GM23338 (cell line): Measurements from ENCODE around the gene SRPK2. TPM values are rescaled to one million over a fixed set of nuclear protein-coding genes. Genes with fewer than 3 reads are reported as not detected.

ENCODE experiments used
- ATAC-seq: fragments of 200-7000 bp; cut with Tn5 transposase; 3 replicates; pipeline ENCODE4 v1.9.1; 2020
- DNase-seq: peaks from one replicate; pipeline ENCODE4 v3.0.0-alpha.2; 2015; ENCODE audit warnings: low spot score
- H2AFZ ChIP-seq: fragments of 200-600 bp; sonication (generic); 2 replicates; pipeline ENCODE4 v1.8.0; 2016; ENCODE audit warnings: antibody characterized with exemption, mild to moderate bottlenecking, moderate library complexity
- H3F3A ChIP-seq: fragments of 200-600 bp; sonication (generic); replicated peaks from 2 replicates; pipeline ENCODE4 v1.8.0; 2017; ENCODE audit warnings: antibody characterized with exemption, mixed run types, low read depth
- H3K27ac ChIP-seq: fragments of 200-600 bp; sonication (generic); 2 replicates; pipeline ENCODE4 v1.6.1; 2016; ENCODE audit warnings: low read depth
- H3K27me3 ChIP-seq: fragments of 200-600 bp; sonication (generic); 2 replicates; pipeline ENCODE4 v1.8.0; 2016; ENCODE audit warnings: mild to moderate bottlenecking, mixed run types, moderate library complexity; ENCODE audit not compliant: insufficient read depth
- H3K36me3 ChIP-seq: fragments of 200-600 bp; sonication (generic); 2 replicates; pipeline ENCODE4 v1.8.0; 2016; ENCODE audit warnings: mild to moderate bottlenecking; ENCODE audit not compliant: insufficient read depth
- H3K4me1 ChIP-seq: fragments of 200-600 bp; sonication (generic); 2 replicates; pipeline ENCODE4 v1.8.0; 2016; ENCODE audit warnings: mild to moderate bottlenecking, moderate library complexity; ENCODE audit not compliant: insufficient read depth
- H3K4me2 ChIP-seq: fragments of 200-600 bp; sonication (generic); 2 replicates; pipeline ENCODE4 v1.7.1; 2017; ENCODE audit warnings: mixed run types
- H3K4me3 ChIP-seq: fragments of 200-600 bp; sonication (generic); 2 replicates; pipeline ENCODE4 v1.6.1; 2016; ENCODE audit warnings: mixed run types
- H3K79me2 ChIP-seq: fragments of 200-600 bp; sonication (generic); replicated peaks from 2 replicates; pipeline ENCODE4 v1.8.0; 2017; ENCODE audit warnings: mild to moderate bottlenecking; ENCODE audit not compliant: insufficient read depth
- H3K9me2 ChIP-seq: fragments of 200-600 bp; sonication (generic); 2 replicates; pipeline ENCODE4 v1.8.0; 2017; ENCODE audit not compliant: insufficient read depth
- H4K20me1 ChIP-seq: fragments of 200-600 bp; sonication (generic); replicated peaks from 2 replicates; pipeline ENCODE4 v1.8.0; 2017; ENCODE audit warnings: mild to moderate bottlenecking; ENCODE audit not compliant: insufficient read depth
- H3K27ac Mint-ChIP-seq: 2 replicates; pipeline ENCODE4 v1.8.0; 2020; ENCODE audit warnings: inconsistent platforms, mild to moderate bottlenecking, moderate library complexity, mixed read lengths
- H3K27me3 Mint-ChIP-seq: 3 replicates; pipeline ENCODE4 v1.8.0; 2022; ENCODE audit warnings: low read depth, mild to moderate bottlenecking, moderate library complexity, mixed read lengths, inconsistent platforms; ENCODE audit not compliant: insufficient read depth, poor library complexity
- H3K36me3 Mint-ChIP-seq: 3 replicates; pipeline ENCODE4 v1.8.0; 2021; ENCODE audit warnings: low read depth, mild to moderate bottlenecking, inconsistent platforms, moderate library complexity, mixed read lengths
- H3K4me1 Mint-ChIP-seq: 3 replicates; pipeline ENCODE4 v1.8.0; 2020; ENCODE audit warnings: mild to moderate bottlenecking, inconsistent platforms, mixed read lengths
- H3K4me3 Mint-ChIP-seq: 3 replicates; pipeline ENCODE4 v1.8.0; 2021; ENCODE audit warnings: moderate library complexity, mild to moderate bottlenecking, inconsistent platforms, mixed read lengths
- H3K9me3 Mint-ChIP-seq: 3 replicates; pipeline ENCODE4 v1.8.0; 2020; ENCODE audit warnings: moderate library complexity, mild to moderate bottlenecking, inconsistent platforms, mixed read lengths
- CREB1 ChIP-seq: fragments of 250-450 bp; sonication (Bioruptor Pico); IDR thresholded peaks from 2 replicates; pipeline ENCODE4 v1.5.0; 2020; ENCODE audit warnings: low read depth, mild to moderate bottlenecking, moderate library complexity
- EZH2 ChIP-seq: fragments of 200-600 bp; sonication (generic); IDR thresholded peaks from one replicate; pipeline ENCODE4 v1.8.0; 2017; ENCODE audit warnings: antibody characterized with exemption, mild to moderate bottlenecking, low read depth; ENCODE audit not compliant: unreplicated experiment
- EZH2phosphoT487 ChIP-seq: fragments of 200-600 bp; sonication (generic); IDR thresholded peaks from one replicate; pipeline ENCODE4 v1.8.1; 2018; ENCODE audit warnings: antibody characterized with exemption; ENCODE audit not compliant: unreplicated experiment
- JUNB ChIP-seq: IDR thresholded peaks from one replicate; pipeline ENCODE4 v1.6.1; 2016; ENCODE audit warnings: antibody characterized with exemption; ENCODE audit not compliant: unreplicated experiment
- NANOG ChIP-seq: IDR thresholded peaks from 2 replicates; pipeline ENCODE4 v1.6.1; 2016; ENCODE audit warnings: antibody characterized with exemption, borderline replicate concordance
- POLR2AphosphoS5 ChIP-seq: IDR thresholded peaks from 2 replicates; pipeline ENCODE4 v1.6.1; 2016; ENCODE audit warnings: antibody characterized with exemption, low read depth
- STAT1 ChIP-seq: IDR thresholded peaks from one replicate; pipeline ENCODE4 v1.6.1; 2016; ENCODE audit warnings: antibody characterized with exemption; ENCODE audit not compliant: unreplicated experiment
- ZNF114 ChIP-seq: fragments of 250-450 bp; sonication (Bioruptor Pico); IDR thresholded peaks from 2 replicates; pipeline ENCODE4 v1.5.0; 2020; ENCODE audit warnings: mild to moderate bottlenecking, moderate library complexity
- ZNF331 ChIP-seq: fragments of 250-450 bp; sonication (Bioruptor Pico); IDR thresholded peaks from 2 replicates; pipeline ENCODE4 v1.5.0; 2020; ENCODE audit warnings: low read depth, mild to moderate bottlenecking, moderate library complexity
- polyA plus RNA-seq: library from polyadenylated mRNA; unstranded; fragments of >200 nt; fragmentation: Nextera tagmentation; extraction: Ambion mirVana; gene quantifications from 2 replicates; pipeline ENCODE4 v1.2.1, GENCODE V29; 2016
- total RNA-seq: library from RNA; depleted of rRNA; stranded (reverse); fragments of >200 nt; shearing (Covaris generic); gene quantifications from 2 replicates; pipeline ENCODE4 v1.2.3, GENCODE V29; 2014
- TF ChIP-seq, protein P1 (sequence below): IDR thresholded peaks from one replicate; pipeline ENCODE4 v1.6.1; 2018; ENCODE audit warnings: antibody characterized with exemption; ENCODE audit not compliant: unreplicated experiment
- TF ChIP-seq, protein P2 (sequence below), 2 experiments: fragments of 200-600 bp in 1 of 2; sonication (generic) in 1 of 2; conservative IDR thresholded peaks; 2 replicates each; pipeline versions ENCODE4 v1.5.1 to v1.6.1; 2016 to 2017; ENCODE audit warnings: antibody characterized with exemption in 2 of 2, low read depth in 2 of 2, mild to moderate bottlenecking in 2 of 2, moderate library complexity in 1 of 2
- TF ChIP-seq, protein P3 (sequence below): IDR thresholded peaks from 2 replicates; pipeline ENCODE4 v1.6.1; 2016; ENCODE audit warnings: antibody characterized with exemption

Gene SRPK2
- total and polyA plus RNA-seq, 2 experiments from 2014 or later, result 66.3 to 91.5 TPM

DNA sequence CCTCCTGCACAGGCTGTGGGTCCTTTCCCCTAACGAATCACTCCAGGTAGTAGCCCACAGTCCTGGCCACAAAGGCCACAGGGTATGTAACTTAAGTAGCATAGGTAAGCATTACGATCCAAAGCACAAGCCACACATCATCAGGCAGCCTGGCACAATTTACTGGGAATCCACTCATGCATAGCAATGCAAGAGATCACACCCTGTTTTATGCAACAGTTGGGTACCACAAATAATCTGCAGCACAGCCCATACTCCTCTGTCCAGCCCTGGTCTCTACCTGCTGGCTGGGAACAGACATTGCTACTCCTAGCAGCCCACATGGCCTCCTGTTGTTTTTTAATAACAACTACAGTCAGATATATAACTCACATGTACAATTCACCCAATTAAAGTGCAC is 34.3 kb downstream of the SRPK2 start:
- Mint-ChIP-seq H3K27me3 (peaks cover 7% of the 10 kb centered on the region), H3K36me3 (no peaks in the 10 kb centered on the region; the same call in 2 of the 3 replicates), H3K9me3 (no peaks in the 10 kb centered on the region), H3K4me3 (no peak overlapping the region), H3K27ac (no peak overlapping the region), H3K4me1 (peaks cover 28% of the 10 kb centered on the region)
- peaks cover 50% of the 10 kb centered on the region for H4K20me1 ChIP-seq
- no peak overlapping the region for H3K4me3 ChIP-seq
- H3K79me2 ChIP-seq, result peaks cover 98% of the 10 kb centered on the region
- H3K27me3 ChIP-seq, result no peaks in the 10 kb centered on the region
- H3K4me2 ChIP-seq, result no peak overlapping the region
- H3K36me3 ChIP-seq, result no peaks in the 10 kb centered on the region
- ATAC-seq (no peak), DNase-seq (no peak)
- TF ChIP-seq CREB1 (CRISPR knock-in tag), result no peak
- TF ChIP-seq, protein P1, sequence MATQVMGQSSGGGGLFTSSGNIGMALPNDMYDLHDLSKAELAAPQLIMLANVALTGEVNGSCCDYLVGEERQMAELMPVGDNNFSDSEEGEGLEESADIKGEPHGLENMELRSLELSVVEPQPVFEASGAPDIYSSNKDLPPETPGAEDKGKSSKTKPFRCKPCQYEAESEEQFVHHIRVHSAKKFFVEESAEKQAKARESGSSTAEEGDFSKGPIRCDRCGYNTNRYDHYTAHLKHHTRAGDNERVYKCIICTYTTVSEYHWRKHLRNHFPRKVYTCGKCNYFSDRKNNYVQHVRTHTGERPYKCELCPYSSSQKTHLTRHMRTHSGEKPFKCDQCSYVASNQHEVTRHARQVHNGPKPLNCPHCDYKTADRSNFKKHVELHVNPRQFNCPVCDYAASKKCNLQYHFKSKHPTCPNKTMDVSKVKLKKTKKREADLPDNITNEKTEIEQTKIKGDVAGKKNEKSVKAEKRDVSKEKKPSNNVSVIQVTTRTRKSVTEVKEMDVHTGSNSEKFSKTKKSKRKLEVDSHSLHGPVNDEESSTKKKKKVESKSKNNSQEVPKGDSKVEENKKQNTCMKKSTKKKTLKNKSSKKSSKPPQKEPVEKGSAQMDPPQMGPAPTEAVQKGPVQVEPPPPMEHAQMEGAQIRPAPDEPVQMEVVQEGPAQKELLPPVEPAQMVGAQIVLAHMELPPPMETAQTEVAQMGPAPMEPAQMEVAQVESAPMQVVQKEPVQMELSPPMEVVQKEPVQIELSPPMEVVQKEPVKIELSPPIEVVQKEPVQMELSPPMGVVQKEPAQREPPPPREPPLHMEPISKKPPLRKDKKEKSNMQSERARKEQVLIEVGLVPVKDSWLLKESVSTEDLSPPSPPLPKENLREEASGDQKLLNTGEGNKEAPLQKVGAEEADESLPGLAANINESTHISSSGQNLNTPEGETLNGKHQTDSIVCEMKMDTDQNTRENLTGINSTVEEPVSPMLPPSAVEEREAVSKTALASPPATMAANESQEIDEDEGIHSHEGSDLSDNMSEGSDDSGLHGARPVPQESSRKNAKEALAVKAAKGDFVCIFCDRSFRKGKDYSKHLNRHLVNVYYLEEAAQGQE, result no peak
- no peak for TF ChIP-seq EZH2
- TF ChIP-seq POLR2AphosphoS5, result no peak
- no peaks in the 10 kb centered on the region for H3K9me2 ChIP-seq
- peaks cover 14% of the 10 kb centered on the region for H3K4me1 ChIP-seq
- no peak overlapping the region for H3K27ac ChIP-seq
- H3F3A ChIP-seq, result no peaks in the 10 kb centered on the region
- no peak overlapping the region for H2AFZ ChIP-seq

DNA sequence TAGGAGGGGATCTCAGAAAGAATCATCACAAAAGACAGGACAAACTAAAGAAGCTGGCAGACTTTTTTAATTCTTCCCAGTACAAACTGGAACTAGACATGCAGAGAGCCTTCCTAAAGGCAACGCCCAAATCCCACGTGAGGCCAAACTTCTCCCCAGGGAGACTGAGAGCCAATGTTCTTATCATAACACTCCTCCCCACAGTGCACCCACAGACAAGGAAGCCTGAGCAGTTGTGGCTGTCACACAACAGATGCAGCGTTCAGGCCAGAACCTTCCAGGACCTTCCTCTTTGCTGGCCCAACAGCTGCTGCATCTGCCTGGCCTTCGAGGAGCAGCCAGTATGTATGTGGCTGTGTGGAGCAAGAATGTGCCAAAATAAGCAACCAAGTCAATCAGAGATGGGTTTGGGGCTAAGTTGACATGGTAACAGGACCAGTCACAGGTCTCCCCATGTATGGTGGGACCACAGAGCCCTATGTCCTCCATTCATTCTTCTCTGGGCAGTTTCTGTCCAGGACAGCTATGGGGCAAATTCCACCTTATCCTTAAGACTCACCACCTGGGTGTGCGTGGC is 34.9 kb downstream of the SRPK2 start:
- Histone ChIP-seq H3K9me2 (no peaks in the 10 kb centered on the region), H2AFZ (no peak overlapping the region), H3K27ac (no peak overlapping the region), H3K79me2 (peaks cover 98% of the 10 kb centered on the region), H3F3A (no peaks in the 10 kb centered on the region), H4K20me1 (peaks cover 48% of the 10 kb centered on the region), H3K4me1 (peaks cover 11% of the 10 kb centered on the region), H3K4me2 (no peak overlapping the region), H3K4me3 (no peak overlapping the region), H3K27me3 (no peaks in the 10 kb centered on the region), H3K36me3 (no peaks in the 10 kb centered on the region)
- ATAC-seq (no peak), DNase-seq (no peak)
- H3K4me3 Mint-ChIP-seq, result no peak overlapping the region
- H3K9me3 Mint-ChIP-seq, result no peaks in the 10 kb centered on the region
- H3K27me3 Mint-ChIP-seq, result peaks cover 7% of the 10 kb centered on the region
- H3K4me1 Mint-ChIP-seq, result peaks cover 27% of the 10 kb centered on the region
- H3K36me3 Mint-ChIP-seq, result no peaks in the 10 kb centered on the region; the same call in 2 of the 3 replicates
- H3K27ac Mint-ChIP-seq, result peak overlapping the region; percentile 45; the same call in 1 of the 2 replicates
- TF ChIP-seq POLR2AphosphoS5, result no peak
- TF ChIP-seq EZH2phosphoT487, result no peak
- TF ChIP-seq EZH2, result no peak
- TF ChIP-seq, protein P2, sequence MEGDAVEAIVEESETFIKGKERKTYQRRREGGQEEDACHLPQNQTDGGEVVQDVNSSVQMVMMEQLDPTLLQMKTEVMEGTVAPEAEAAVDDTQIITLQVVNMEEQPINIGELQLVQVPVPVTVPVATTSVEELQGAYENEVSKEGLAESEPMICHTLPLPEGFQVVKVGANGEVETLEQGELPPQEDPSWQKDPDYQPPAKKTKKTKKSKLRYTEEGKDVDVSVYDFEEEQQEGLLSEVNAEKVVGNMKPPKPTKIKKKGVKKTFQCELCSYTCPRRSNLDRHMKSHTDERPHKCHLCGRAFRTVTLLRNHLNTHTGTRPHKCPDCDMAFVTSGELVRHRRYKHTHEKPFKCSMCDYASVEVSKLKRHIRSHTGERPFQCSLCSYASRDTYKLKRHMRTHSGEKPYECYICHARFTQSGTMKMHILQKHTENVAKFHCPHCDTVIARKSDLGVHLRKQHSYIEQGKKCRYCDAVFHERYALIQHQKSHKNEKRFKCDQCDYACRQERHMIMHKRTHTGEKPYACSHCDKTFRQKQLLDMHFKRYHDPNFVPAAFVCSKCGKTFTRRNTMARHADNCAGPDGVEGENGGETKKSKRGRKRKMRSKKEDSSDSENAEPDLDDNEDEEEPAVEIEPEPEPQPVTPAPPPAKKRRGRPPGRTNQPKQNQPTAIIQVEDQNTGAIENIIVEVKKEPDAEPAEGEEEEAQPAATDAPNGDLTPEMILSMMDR (conservative IDR thresholded peaks at IDR 0.05; ENCODE audit: low read depth in 2 of 2), result no peak
- no peak for TF ChIP-seq ZNF331 (CRISPR knock-in tag)
- TF ChIP-seq ZNF114 (CRISPR knock-in tag), result no peak
- TF ChIP-seq JUNB, result no peak
- TF ChIP-seq, protein P1, result no peak
- TF ChIP-seq, protein P3, sequence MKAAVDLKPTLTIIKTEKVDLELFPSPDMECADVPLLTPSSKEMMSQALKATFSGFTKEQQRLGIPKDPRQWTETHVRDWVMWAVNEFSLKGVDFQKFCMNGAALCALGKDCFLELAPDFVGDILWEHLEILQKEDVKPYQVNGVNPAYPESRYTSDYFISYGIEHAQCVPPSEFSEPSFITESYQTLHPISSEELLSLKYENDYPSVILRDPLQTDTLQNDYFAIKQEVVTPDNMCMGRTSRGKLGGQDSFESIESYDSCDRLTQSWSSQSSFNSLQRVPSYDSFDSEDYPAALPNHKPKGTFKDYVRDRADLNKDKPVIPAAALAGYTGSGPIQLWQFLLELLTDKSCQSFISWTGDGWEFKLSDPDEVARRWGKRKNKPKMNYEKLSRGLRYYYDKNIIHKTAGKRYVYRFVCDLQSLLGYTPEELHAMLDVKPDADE, result no peak
- TF ChIP-seq CREB1 (CRISPR knock-in tag), result no peak
- TF ChIP-seq STAT1, result no peak
- TF ChIP-seq NANOG, result no peak
